HG02678 (cell line): ENCODE results near the gene TBL1X.

Source experiments
- ATAC-seq: cut with Tn5 transposase; IDR thresholded peaks from one replicate; pipeline ENCODE4 v1.9.1; 2021; ENCODE audit warnings: mild to moderate bottlenecking, moderate library complexity; ENCODE audit not compliant: unreplicated experiment

Gene TBL1X

DNA sequence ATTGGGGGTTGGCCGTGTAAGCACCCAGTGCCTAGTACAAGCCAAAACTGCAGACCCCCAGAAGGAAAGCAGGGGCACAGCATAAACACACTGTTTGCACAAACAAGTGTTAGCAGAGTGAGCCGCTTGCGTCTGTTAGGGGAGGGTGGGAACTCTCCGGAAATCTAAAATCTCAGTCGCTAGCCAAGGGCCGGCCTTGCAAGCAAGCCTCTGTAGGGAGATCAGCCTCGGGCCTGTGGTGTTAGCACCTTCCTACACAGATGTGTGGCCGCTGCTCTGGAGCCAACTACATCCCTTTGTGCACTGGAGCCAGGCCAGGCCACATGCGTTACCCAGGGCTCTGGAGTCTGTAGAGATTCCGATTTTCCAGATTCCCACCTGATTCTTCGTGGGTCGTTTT, 233.7 kb downstream of the TBL1X start:
- no peak for ATAC-seq

DNA sequence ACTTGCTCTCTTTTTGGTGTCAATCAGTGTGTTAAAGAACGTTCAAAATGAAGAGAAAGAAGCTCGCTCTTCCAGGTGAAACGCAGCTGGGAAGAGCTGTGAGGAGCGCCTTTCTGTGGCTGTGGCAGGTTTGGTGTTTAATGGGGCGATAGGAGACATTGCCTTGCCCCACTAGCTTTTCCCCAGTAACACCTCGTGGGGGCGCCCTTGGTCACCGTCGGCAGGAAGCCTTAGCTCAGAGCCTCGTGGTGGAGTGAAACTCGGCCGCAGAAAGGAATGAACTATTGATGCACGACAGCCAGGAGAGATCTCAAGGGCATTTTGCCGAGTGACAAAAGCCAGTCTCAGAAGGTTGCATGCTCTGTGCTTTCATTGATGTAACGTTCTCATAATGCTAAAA, 235.7 kb downstream of the TBL1X start:
- no peak for ATAC-seq

DNA sequence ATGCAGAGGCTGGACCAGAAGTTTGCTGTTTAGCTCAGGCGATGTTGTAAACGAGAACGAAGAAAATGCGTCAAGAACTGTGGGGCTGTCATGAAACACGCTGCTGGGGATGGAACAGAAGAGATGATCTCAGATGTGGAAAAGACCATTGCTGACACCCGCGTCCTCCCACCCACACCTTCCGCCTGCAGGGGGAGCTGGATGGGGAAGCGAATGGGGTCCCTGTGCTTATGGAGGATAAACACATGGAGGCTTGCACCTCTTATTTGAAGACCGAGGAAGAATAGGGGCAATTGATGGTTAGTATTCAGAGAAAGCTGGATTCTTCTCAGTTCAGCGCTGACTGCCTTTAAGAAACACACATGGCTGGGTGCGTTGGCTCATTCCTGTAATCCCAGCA, 236.9 kb downstream of the TBL1X start:
- ATAC-seq = no peak

DNA sequence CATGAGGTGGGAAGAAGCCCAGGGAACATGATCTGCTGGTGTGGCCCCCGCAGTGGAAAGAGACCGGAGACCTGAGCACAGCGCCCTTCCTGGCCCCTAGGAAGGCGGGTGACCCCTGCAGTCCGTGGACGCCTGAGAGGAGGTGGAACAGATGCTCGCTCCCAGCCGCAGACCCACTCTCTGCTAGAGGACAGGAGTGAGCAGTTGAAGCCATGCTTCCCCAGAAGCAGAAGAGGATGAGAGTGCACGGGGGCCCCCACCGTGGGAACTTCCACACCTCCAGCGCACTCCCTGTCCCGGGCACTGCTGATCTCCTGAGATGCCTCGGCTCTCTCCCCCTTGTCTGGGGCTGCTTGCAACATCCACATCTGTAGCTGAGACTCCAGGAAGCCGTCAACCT, 238.5 kb downstream of the TBL1X start:
- ATAC-seq = no peak

DNA sequence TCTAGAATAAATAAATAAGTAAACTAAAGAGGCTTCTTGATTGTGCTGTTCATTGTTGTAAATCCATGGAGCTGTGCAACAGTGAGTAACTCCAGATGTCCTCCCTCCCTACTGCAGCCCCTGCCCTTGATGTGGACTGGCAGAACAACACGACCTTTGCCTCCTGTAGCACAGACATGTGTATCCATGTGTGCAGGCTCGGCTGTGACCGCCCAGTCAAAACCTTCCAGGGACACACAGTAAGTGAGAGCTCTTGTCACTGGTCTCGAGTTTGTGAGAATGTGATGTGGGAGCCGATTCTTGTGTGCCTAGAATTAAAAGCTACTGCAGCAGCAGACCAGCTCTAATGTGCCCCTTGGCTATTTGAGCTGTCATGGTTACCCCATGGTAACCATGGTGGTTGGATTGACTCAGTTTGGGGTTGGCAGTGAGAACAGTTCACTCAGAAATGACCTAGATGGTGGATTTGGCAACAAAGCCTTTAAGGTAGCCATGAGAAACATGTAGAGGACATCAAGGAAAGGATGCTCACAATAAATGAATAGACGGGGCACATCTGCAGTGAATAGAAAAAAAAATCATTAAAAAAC, 240.1 kb downstream of the TBL1X start:
- ATAC-seq = no peak

DNA sequence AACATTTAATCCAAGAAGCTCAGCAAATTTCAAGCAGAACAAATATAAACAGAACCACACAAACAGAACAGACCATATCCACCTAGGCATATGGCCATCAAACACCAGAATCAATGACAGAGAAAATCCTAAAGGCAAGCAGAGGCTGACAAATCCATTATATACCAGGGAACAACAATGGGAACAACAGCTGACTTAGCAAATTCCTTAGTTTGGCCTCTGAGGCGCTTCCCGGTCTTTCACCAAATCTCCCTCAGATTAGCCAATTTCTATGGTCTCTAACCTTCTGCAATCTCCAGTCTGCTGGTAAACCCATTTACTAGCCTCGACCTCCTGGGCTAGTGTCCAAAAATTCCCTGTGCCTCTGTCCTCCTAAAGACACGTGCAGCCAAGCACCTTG, 241.6 kb downstream of the TBL1X start:
- ATAC-seq = no peak

DNA sequence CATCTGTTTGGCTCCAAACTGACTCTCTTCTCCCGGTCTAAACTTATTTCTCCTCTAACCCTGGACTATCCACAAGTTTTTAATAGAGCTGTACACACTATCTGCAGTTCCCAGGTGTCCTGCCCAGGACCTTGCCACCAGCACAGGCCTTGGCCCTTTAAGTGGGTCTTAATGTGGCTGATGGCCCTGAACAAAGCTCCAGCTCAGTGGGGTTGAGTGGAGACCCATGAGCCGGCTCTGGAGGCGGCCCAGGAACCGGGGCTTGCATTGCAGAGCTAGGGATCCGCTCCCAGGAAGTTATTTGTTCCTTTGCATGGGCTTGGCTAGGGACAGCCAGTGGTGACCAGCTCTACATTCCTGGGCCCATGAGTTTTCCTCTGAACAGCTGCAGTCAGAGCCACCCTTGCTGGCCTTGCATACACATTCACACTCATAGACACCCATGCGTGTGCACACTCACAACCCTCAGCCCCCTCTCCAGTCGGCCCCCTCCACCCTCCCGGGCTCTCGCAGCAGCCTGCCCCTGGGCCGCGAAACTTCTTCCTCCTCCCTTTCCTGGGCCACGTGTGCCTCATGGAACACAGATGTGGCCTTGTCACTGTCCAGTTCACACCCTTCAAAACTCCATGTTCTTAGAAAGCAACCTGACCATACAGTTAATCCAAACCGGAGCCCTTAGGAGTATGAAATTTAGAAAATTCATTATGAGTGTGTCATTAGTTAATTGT, 242.6 kb downstream of the TBL1X start:
- ATAC-seq = no peak

DNA sequence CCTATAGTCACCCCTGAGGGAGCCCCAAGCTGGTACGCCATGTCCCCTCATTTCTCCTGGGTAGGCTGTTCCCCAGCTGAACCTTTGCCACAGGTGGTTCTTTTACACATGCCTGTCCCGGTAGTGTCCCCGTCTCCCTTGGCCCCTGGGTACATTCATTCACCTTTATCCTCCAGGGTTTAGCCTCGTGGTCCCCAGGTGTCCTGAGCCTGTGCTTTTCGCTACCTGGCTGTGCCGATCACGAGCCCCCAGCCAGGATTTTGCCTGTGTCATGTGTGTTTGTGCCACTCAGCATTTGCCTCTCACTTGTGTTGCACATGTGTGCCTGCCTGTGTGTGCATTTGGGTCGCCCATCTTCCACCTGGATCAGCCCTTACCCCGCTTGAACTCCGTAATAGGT, 243.2 kb downstream of the TBL1X start:
- no peak for ATAC-seq

DNA sequence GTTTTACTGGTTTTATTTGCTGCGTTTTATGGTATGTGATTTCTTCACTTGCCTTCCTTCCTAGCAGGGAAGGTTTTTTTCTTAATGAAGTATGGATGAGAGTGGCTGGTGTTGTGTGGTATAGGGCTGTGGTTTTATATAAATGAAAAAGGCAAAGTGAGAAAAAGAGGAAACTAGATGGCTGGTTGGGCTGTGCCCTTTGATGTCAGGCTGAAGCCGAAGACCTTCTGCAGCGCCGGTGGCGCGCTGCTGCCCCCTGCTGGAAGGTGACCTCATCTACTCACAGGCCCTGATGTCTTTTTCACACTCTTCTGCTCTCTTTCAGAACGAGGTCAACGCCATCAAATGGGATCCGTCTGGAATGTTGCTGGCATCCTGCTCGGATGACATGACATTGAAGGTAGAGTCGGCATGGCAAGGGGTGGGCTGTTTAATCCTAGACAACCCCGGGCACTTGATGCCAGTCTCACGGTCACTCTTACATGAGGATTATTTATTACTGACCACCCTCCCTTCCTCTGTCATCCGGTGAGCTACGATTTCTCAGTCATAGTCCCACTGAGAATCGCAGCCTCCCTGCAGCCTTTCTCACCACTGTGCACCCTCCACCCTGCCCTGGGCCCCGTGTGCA, 244.2 kb downstream of the TBL1X start:
- peak; percentile 76 for ATAC-seq

DNA sequence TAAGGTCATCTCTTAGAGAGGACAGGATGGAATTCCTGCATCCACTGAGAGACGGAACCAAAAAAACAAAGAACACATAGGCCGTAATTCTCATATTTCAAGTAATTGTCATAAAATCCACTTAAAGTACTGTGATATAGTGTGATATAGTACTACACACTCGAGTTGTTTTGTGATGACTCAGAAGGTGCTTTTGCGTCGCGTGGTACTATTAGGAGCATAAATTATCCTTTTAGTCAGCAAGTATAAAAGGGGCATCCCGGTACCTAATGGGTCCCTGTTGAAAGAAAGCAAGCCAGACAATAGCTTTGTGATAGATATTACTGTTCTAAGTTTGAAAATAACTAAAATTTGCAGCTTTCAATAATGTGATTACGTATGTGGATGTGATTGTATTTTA, 245.5 kb downstream of the TBL1X start:
- no peak for ATAC-seq

DNA sequence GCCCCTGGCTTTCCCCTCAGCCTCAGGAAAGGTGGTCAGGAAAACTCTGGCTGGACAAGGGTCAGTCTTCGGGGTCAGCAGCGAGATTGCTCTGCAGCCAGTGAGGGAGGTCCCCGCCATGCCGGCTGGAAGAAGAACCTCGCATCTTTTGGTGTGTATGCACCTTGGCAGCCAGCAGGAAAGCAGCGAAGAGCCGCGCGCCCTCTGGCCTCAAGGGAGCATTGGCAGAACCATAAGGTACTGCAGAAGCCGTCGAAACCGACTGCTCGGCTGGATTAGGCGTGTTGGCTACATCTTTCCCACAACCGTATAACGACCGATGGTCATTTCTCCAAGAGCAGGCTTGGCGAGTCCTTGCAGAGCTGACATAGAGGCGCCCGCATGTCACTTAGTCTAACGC, 252.5 kb downstream of the TBL1X start:
- ATAC-seq = no peak

DNA sequence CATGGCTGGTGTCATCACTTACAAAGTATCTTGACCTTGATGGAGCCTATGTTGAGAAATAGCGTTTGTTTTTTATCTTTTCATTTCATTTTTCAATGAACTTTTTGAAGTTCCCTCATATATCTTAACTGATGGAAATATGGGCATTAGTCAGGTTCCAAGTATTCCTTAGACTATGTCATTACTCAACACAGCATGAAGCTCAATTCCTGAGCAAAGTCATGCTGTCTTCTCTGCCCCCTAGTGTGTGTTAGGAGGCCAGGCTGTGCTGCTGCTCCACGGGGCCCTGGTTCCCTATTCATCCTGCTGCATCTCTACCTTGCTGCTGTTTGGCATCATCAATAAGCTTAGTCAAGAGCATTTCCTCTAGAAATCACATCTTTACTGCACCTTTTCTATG, 259.9 kb downstream of the TBL1X start:
- ATAC-seq = no peak

DNA sequence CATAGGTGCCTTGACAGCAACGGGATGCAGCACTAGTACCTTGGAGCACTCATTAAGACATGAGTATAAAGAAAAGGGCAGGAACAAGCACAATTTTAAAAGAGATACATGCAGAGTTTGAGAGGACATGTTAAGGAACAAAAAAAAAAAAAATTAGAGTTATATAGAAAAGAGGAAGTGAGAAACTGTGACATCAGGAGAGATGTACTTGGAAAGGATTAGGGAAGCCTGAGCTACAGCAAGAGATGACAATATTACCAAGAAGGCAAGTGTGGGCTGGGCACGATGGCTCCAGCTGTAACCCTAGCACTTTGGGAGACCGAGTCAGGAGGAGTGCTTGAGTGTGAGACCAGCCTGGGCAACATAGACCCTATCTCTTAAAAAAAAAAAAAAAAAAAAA, 263.4 kb downstream of the TBL1X start:
- ATAC-seq = no peak

DNA sequence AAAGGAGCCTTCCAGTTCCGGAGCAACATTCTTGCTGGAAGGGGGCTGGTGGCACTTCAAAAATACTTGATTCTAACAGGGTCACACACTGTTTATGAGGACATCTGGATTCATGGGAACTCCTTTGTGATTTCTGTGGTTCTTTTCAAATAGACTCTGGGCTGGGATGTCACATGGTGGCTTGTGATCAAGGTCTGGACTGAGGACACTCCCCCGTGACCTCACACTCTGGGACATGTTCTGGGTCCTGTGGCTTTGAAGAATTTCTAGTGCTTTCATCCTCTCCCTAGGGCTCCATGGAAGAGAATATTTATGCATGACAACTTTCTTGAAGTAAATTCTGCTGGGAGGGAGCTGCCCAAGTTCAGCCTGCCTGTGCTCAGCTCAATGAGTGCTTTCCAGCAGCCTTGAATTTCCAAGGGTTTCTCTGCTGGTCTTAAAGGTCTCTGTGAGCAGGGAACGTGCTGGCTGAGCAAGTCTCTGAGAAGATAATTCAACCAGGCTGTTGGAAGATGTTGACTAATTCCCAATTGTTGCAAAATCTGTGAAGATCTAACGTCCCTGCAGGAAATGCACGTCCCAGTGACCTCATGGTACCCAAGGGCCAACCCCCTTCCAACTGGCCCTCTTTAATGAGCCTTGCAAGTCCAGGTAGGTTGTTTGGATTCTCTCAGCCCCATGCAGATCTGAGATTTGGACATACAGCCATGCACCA, 264.5 kb downstream of the TBL1X start:
- ATAC-seq = no peak

DNA sequence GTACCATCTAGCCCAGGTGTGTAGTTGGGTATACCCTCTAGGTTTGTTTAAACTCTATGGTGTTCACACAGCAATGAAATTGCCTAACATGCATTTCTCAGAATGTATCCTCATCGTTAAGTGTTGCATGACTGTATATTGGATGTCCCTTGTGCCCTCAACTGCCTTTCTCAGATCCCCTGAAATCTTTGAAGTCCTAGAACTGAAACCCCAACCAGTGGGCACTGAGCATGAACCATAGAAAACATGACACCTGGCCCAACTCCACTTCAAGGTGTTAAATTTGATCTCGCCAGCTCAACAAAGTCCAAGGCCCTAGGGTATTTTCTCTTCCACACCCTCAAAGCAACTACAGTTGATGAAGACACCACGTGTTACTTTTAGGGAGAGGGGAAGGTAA, 265.2 kb downstream of the TBL1X start:
- ATAC-seq = no peak

DNA sequence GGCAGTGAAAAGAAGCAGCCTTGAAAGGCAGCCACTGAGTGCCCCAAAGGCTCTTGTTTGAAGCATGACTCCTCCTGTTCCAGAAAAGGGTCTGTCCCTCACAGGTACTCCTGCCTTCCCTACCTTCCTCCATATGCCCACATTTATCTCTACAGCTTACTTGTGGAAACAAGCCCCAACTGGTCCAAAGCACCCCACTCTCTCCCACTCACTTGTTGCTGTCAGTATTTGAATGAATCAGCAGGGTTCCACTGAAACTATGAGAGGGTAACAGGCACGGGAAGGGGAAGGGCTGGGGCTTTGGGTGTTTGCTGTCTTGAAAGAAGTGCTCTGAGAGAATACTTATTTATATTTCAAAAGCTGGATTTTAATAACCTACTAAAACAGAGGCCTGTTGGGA, 265.9 kb downstream of the TBL1X start:
- no peak for ATAC-seq

DNA sequence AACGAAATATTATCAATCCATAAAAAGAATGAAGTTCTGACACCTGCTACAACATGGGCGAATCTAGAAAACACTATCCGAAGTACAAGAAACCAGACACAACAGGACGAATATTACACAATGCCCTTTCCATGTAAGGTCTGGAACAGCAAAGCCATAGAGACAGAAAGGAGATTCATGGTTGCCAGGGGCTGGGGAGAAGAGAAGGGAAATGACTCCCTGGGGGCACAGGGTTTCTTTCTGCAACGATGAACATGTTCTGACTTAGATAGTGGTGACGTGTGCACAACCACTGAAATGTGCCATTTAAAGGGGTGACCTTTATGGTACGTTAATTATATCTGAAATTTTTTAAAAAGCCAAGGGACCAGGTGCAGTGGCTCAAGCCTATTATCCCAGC, 272.5 kb downstream of the TBL1X start:
- ATAC-seq = no peak

DNA sequence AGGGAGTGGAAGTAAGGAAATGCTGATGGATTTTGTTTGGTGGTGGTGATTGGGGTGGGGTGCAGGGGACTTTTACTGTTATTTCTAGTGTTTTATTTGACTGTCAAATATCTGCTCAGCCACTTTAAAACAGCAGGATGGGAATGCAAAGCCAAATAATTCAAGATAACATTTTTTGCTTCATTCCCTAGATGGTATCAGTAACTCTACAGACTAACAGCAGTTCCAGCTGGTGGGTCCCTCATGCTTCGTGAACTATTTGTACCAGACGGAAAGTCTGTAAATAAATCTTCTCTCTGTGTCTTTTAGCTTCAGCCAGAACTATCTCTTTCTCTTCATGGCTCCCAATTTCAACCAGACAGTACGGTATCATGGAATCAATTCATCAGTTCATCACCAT, 273.3 kb downstream of the TBL1X start:
- no peak for ATAC-seq

DNA sequence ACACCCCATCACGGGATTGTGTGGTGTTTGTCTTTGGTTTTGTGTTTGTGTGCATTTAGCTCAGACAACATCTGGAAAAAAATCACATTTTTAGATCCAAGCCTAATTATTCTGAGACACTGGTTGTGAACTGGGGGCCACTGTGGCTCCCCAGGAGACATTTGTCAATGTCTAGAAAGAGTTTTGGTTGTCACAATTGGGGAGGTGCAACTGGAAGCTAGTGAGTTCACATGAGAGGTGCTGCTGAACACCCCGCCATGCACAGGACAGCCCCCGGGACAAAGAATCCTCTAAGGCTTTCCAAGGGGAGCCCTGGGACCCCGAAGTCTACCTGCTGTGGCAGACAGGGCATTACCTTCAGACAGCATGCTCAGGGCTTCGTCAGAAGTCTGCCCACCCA, 274.3 kb downstream of the TBL1X start:
- ATAC-seq = no peak

DNA sequence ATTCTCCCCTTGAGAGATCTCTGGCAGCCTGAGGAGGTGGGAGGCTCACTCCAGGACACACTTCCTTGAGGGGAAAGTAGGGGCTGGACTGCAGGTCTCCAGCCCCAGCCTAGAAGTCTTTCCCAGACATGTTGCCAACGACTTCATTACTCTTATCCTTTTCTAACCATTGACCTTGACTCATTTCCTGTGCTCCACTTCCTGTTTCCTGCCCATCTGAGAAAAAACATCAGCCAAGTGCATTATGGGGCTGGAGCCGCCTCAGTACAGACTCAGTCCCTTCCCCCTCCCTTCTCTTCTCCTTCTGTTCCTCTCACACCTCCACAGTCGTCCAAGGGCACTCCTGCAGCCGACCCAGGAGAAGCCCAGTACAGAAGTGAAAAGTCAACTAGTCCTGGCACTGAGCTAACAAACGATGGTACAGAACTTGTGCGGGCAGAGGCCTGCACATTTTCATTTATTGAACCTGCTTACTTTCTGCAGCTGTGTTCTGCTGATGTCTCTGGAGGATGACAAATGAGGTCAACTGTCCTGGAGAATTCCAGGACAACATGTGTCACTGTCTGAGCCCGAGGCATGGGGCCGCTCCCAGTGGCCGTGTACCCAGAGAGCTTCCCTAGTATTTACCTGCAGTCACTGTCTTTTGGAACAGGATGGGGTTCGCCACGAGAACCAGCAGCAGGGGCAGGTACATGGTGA, 280.7 kb downstream of the TBL1X start:
- ATAC-seq = no peak

DNA sequence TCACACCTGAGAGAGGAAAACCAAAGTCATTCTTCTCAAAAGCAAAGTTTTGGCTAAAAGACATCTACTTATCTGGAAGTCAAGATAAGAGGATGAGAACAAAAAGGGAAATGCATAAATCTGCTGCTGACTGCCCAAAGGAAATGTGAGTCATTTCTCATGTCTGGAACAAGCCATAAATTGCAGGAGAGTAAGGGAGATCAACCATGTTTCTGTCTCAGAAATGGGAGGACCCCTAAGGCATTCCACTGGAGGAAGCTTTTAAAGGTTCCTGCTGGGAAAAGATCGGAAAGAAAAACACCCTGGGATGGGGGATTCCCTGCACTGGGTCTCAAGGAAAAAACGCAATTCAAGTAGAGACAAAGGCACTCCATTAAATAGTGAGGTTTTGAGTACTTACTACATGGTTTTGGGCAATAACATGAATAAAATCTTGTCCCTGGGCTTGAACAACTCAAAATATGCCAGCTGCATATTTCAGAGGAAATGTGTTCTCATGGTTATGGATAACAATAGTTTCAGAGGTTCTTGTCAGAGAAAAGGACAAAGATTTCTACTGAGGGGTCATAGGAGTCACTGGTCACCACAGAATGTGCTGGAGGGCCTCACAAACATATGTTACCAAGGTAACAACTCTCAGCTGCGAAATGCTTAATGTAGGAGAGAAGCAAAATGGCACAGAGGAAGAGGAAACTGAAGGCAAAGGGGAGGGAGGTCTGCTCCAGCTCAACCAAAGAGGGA, 281.5 kb downstream of the TBL1X start:
- no peak for ATAC-seq
